WTC11 (cell line): ENCODE measurements around the gene DNAJA4. TPM values are rescaled to one million over a fixed set of nuclear protein-coding genes. Genes with fewer than 3 reads are reported as not detected.

ENCODE experiments used
- ATAC-seq: fragments of 200-7000 bp; cut with Tn5 transposase; 2 replicates; pipeline ENCODE4 v1.10.0; 2021; ENCODE audit warnings: mild to moderate bottlenecking, moderate library complexity
- CTCF ChIA-PET: fragments of 300-600 bp; sonication (Branson Sonifier 250); formaldehyde crosslinking; loops from one replicate; lab custom pipeline; 2021; ENCODE audit warnings: antibody characterized with exemption; lab: Charles Lee
- POLR2A ChIA-PET: fragments of 350-600 bp; sonication (Branson Sonifier 250); formaldehyde crosslinking; loops from one replicate; lab custom pipeline; 2021; ENCODE audit warnings: antibody characterized with exemption; lab: Charles Lee
- DNase-seq: peaks from one replicate; pipeline ENCODE4 v3.0.0; 2021; ENCODE audit warnings: low spot score
- H3K27ac Mint-ChIP-seq: 2 replicates; pipeline ENCODE4 v1.8.0; 2021; ENCODE audit warnings: mixed read lengths
- H3K27me3 Mint-ChIP-seq: 2 replicates; pipeline ENCODE4 v1.8.0; 2021; ENCODE audit warnings: low read depth, mild to moderate bottlenecking, moderate library complexity, mixed read lengths
- H3K36me3 Mint-ChIP-seq: 2 replicates; pipeline ENCODE4 v1.8.0; 2021; ENCODE audit warnings: mixed read lengths
- H3K4me1 Mint-ChIP-seq: 2 replicates; pipeline ENCODE4 v1.8.0; 2022; ENCODE audit warnings: mixed read lengths
- H3K4me3 Mint-ChIP-seq: 2 replicates; pipeline ENCODE4 v1.8.0; 2021; ENCODE audit warnings: mild to moderate bottlenecking, moderate library complexity, mixed read lengths
- H3K9me3 Mint-ChIP-seq: 2 replicates; pipeline ENCODE4 v1.8.0; 2021; ENCODE audit warnings: mixed read lengths
- AFF4 ChIP-seq: sonication (generic); formaldehyde crosslinking; IDR thresholded peaks from 2 replicates; pipeline ENCODE4 v1.8.1; 2023; ENCODE audit warnings: mild to moderate bottlenecking, missing genetic modification reagents, borderline replicate concordance
- CDX4 ChIP-seq: fragments of 250-450 bp; sonication (Bioruptor Pico); IDR thresholded peaks from 2 replicates; pipeline ENCODE4 v1.9.0; 2021; ENCODE audit warnings: moderate library complexity, mild to moderate bottlenecking, inconsistent platforms, borderline replicate concordance
- CREB1 ChIP-seq: sonication (generic); formaldehyde crosslinking; IDR thresholded peaks from 2 replicates; pipeline ENCODE4 v1.8.0; 2023; ENCODE audit warnings: mild to moderate bottlenecking, missing genetic modification reagents
- CREM ChIP-seq: sonication (generic); formaldehyde crosslinking; IDR thresholded peaks from 2 replicates; pipeline ENCODE4 v1.8.1; 2022; ENCODE audit warnings: mild to moderate bottlenecking, missing genetic modification reagents, moderate library complexity
- ETV6 ChIP-seq: sonication (generic); formaldehyde crosslinking; IDR thresholded peaks from 2 replicates; pipeline ENCODE4 v1.8.1; 2022; ENCODE audit warnings: mild to moderate bottlenecking, missing genetic modification reagents
- FOXK1 ChIP-seq: sonication (generic); formaldehyde crosslinking; IDR thresholded peaks from 2 replicates; pipeline ENCODE4 v1.8.0; 2022; ENCODE audit warnings: mild to moderate bottlenecking, moderate library complexity, missing genetic modification reagents
- FOXP1 ChIP-seq: sonication (generic); formaldehyde crosslinking; IDR thresholded peaks from 2 replicates; pipeline ENCODE4 v1.8.0; 2022; ENCODE audit warnings: missing genetic modification reagents, mild to moderate bottlenecking, moderate library complexity, borderline replicate concordance
- FOXP4 ChIP-seq: sonication (generic); formaldehyde crosslinking; IDR thresholded peaks from 2 replicates; pipeline ENCODE4 v1.8.0; 2022; ENCODE audit warnings: mild to moderate bottlenecking, missing genetic modification reagents
- GTF2I ChIP-seq: fragments of 250-450 bp; sonication (Bioruptor Pico); conservative IDR thresholded peaks from 2 replicates; pipeline ENCODE4 v1.4.0; 2021; ENCODE audit warnings: mild to moderate bottlenecking
- JUN ChIP-seq: sonication (generic); formaldehyde crosslinking; IDR thresholded peaks from 2 replicates; pipeline ENCODE4 v1.8.0; 2023; ENCODE audit warnings: mild to moderate bottlenecking, missing genetic modification reagents
- MXD4 ChIP-seq: fragments of 250-450 bp; sonication (Bioruptor Pico); IDR thresholded peaks from 2 replicates; pipeline ENCODE4 v1.8.0; 2021; ENCODE audit warnings: mild to moderate bottlenecking, moderate library complexity, borderline replicate concordance
- NR2C2 ChIP-seq: sonication (generic); formaldehyde crosslinking; IDR thresholded peaks from 2 replicates; pipeline ENCODE4 v1.8.0; 2022; ENCODE audit warnings: mild to moderate bottlenecking, missing genetic modification reagents
- RELA ChIP-seq: sonication (generic); formaldehyde crosslinking; IDR thresholded peaks from 2 replicates; pipeline ENCODE4 v1.8.1; 2022; ENCODE audit warnings: missing genetic modification reagents, mild to moderate bottlenecking, borderline replicate concordance
- RORB ChIP-seq: fragments of 250-450 bp; sonication (Bioruptor Pico); IDR thresholded peaks from 2 replicates; pipeline ENCODE4 v1.9.0; 2021; ENCODE audit warnings: mild to moderate bottlenecking
- SMAD4 ChIP-seq: sonication (generic); formaldehyde crosslinking; IDR thresholded peaks from 2 replicates; pipeline ENCODE4 v1.8.0; 2022; ENCODE audit warnings: mild to moderate bottlenecking, missing genetic modification reagents
- SOX15 ChIP-seq: fragments of 250-450 bp; sonication (Bioruptor Pico); IDR thresholded peaks from 2 replicates; pipeline ENCODE4 v1.9.0; 2021; ENCODE audit warnings: mild to moderate bottlenecking
- SP1 ChIP-seq: sonication (generic); formaldehyde crosslinking; conservative IDR thresholded peaks from 2 replicates; pipeline ENCODE4 v1.8.1; 2022; ENCODE audit warnings: missing genetic modification reagents
- TEAD4 ChIP-seq: sonication (generic); formaldehyde crosslinking; IDR thresholded peaks from 2 replicates; pipeline ENCODE4 v1.8.0; 2022; ENCODE audit warnings: mild to moderate bottlenecking, missing genetic modification reagents
- USF1 ChIP-seq: sonication (generic); formaldehyde crosslinking; IDR thresholded peaks from 2 replicates; pipeline ENCODE4 v1.8.0; 2022; ENCODE audit warnings: mild to moderate bottlenecking, missing genetic modification reagents
- ZNF138 ChIP-seq: sonication (generic); formaldehyde crosslinking; conservative IDR thresholded peaks from 2 replicates; pipeline ENCODE4 v1.8.1; 2022; ENCODE audit warnings: mild to moderate bottlenecking, moderate library complexity, missing genetic modification reagents
- ZNF232 ChIP-seq: sonication (generic); formaldehyde crosslinking; IDR thresholded peaks from 2 replicates; pipeline ENCODE4 v1.8.0; 2022; ENCODE audit warnings: mild to moderate bottlenecking, missing genetic modification reagents
- ZNF532 ChIP-seq: fragments of 250-450 bp; sonication (Bioruptor Pico); IDR thresholded peaks from 2 replicates; pipeline ENCODE4 v1.9.0; 2021; ENCODE audit warnings: mild to moderate bottlenecking, borderline replicate concordance
- total RNA-seq: library from RNA; stranded (reverse); gene quantifications from 3 replicates; pipeline ENCODE4 v1.2.3, GENCODE V29; 2021

Gene DNAJA4
- total RNA-seq, 1 experiment from 2014 or later = 7.8 TPM

- TF ChIP-seq ZNF532 (CRISPR knock-in tag) (no peak), CDX4 (CRISPR knock-in tag) (no peak), SP1 (CRISPR knock-in tag) (no peak), ETV6 (no peak), FOXK1 (CRISPR knock-in tag) (no peak), FOXP4 (CRISPR knock-in tag) (no peak), NR2C2 (CRISPR knock-in tag) (no peak), ZNF138 (CRISPR knock-in tag) (no peak)
Measured at GRCh38 chr15:78255421-78256043, 8.8 kb upstream of the DNAJA4 start (continued).

- Mint-ChIP-seq H3K36me3 (no peaks in the 10 kb centered on the region), H3K4me1 (peaks cover 3% of the 10 kb centered on the region; the same call in 1 of the 2 replicates), H3K9me3 (no peaks in the 10 kb centered on the region), H3K4me3 (no peak overlapping the region), H3K27me3 (peaks cover 6% of the 10 kb centered on the region; the same call in 1 of the 2 replicates), H3K27ac (no peak overlapping the region)
- ChIA-PET POLR2A (no interaction called here), CTCF (no interaction called here)
- TF ChIP-seq SOX15 (no peak), SMAD4 (CRISPR knock-in tag) (no peak), ZNF232 (CRISPR knock-in tag) (no peak), JUN (no peak), CREB1 (no peak), AFF4 (CRISPR knock-in tag) (no peak), ETV6 (no peak), RELA (CRISPR knock-in tag) (no peak), USF1 (no peak), MXD4 (CRISPR knock-in tag) (no peak), GTF2I (CRISPR knock-in tag) (no peak), RORB (CRISPR knock-in tag) (no peak), FOXP1 (CRISPR knock-in tag) (no peak), TEAD4 (no peak), CREM (no peak)
- ATAC-seq (no peak), DNase-seq (no peak)
Measured at GRCh38 chr15:78256044-78256437, 8.3 kb upstream of the DNAJA4 start.
